Measurements from ENCODE around the gene XPR1. TPM values are rescaled to one million over a fixed set of nuclear protein-coding genes. Genes with fewer than 3 reads are reported as not detected.

XPR1 gene
- total RNA-seq, 1 experiment from 2014 or later: 19.9 TPM

DNA sequence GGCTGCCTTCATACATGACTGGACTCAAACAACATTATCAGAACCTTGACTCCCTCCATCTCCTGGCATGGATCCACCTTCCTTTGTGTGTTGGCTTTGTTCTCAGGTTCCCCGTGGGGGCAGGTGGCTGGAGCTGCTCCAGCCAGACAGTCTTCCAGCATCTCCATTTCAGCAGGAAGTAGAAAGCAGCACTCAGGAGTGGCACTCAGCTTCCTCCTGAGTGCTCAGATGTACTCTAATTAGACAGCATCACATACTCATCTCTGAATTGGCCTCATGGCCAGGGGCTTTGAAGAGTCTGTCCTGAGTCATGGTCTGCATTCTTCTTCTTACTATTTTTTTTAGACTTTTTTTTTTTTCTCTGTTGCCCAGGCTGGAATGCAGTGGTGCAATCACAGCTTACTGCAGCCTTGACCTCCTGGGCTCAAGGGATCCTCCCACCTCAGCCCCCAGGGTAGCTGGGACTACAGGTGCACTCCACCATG lies 45.1 kb upstream of the XPR1 start:
- intact Hi-C loops (cut with micrococcal nuclease): no loop called here
- RAD21 ChIA-PET (ENCODE audit: low non-redundant PET in 1 of 2, low total read pairs in 2 of 2, uncharacterized antibody in 2 of 2, unreplicated experiment in 2 of 2): no interaction called here

More for the DNA sequence above, 45.1 kb upstream of the XPR1 start:
- no peak for DNase-seq (ENCODE audit: low read depth, low spot score)
- Histone ChIP-seq H3K9me3 (ENCODE audit: control insufficient read depth in 1 of 2, insufficient read depth in 1 of 2, low read depth in 1 of 2, low read length in 2 of 2) (no peaks in the 10 kb centered on the region), H4K20me1 (ENCODE audit: insufficient read depth) (no peaks in the 10 kb centered on the region), H3K4me3 (replicated peaks in 1 of 2; ENCODE audit: low read depth in 1 of 2, low read length in 2 of 2) (no peak overlapping the region), H3K9ac (ENCODE audit: low read length) (no peak overlapping the region), H3K4me1 (ENCODE audit: control insufficient read depth in 1 of 2, insufficient read depth in 2 of 2, low read length in 2 of 2) (peaks cover 0 to 3% of the 10 kb centered on the region in 2 experiments; a peak in 1 of 4 replicates), H3K27ac (ENCODE audit: low read depth, low read length) (no peak overlapping the region), H3K79me2 (ENCODE audit: insufficient read depth, low read length) (no peaks in the 10 kb centered on the region), H2AFZ (ENCODE audit: low read depth, low read length, poor library complexity, severe bottlenecking) (no peak overlapping the region), H3K36me3 (ENCODE audit: control insufficient read depth in 1 of 2, insufficient read depth in 2 of 2, low read length in 2 of 2) (no peaks in the 10 kb centered on the region), H3K27me3 (ENCODE audit: insufficient read depth, low read length) (no peaks in the 10 kb centered on the region), H3K9me2 (ENCODE audit: insufficient read depth) (no peaks in the 10 kb centered on the region), H3K4me2 (ENCODE audit: low read length) (no peak overlapping the region)
- no peak for ATAC-seq
- ChIA-PET POLR2A (no interaction called here), CTCF (no interaction called here)
- BruUV-seq (replicated peaks): no TSS peak
- no peak for TF ChIP-seq EGR1 (IDR thresholded peaks at IDR 0.05; ENCODE audit: low read depth)
- TF ChIP-seq, protein P1, sequence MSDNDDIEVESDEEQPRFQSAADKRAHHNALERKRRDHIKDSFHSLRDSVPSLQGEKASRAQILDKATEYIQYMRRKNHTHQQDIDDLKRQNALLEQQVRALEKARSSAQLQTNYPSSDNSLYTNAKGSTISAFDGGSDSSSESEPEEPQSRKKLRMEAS (IDR thresholded peaks at IDR 0.05): no peak
- no peak for TF ChIP-seq REST (IDR thresholded peaks at IDR 0.05; ENCODE audit: low read depth)
- TF ChIP-seq SRF (IDR thresholded peaks at IDR 0.05; ENCODE audit: low read depth): no peak
- TF ChIP-seq TCF7L2 (IDR thresholded peaks at IDR 0.05; ENCODE audit: borderline replicate concordance, extremely low read depth, insufficient read depth, insufficient read length): no peak
- TF ChIP-seq JUND (IDR thresholded peaks at IDR 0.05): no peak
- TF ChIP-seq ELF1 (IDR thresholded peaks at IDR 0.05; ENCODE audit: borderline replicate concordance, low read depth): no peak
- TF ChIP-seq ZBTB33 (IDR thresholded peaks at IDR 0.05; ENCODE audit: extremely low read depth, insufficient replicate concordance, low read length): no peak

All from HCT116 (cell line).